ENCODE measurements around the gene CYP11A1. TPM values are rescaled to one million over a fixed set of nuclear protein-coding genes. Genes with fewer than 3 reads are reported as not detected.
"Not testable (repeated sequence)": the region's sequence is repeated elsewhere in the genome, so short reads cannot be mapped to it uniquely, and the experiment has no call there.

CYP11A1 gene
- polyA plus RNA-seq, 2 of the 4 experiments (the other 2 are of a cell fraction) = 0.06 TPM; not detected in 1

DNA sequence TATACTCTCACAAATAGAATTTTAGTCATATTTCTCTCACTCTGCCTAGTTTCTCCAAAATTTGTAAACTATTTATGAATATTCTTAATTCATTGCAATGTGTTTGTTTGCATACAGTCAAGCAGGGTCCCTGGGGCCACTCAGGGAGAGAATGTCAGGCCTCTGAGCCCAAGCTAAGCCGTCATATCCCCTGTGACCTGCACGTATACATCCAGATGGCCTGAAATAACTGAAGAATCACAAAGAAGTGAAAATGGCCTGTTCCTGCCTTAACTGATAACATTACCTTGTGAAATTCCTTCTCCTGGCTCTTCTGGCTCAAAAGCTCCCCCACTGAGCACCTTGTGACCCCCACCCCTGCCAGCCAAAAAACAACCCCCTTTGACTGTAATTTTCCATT, 13.5 kb downstream of the CYP11A1 start:
- H3K27ac ChIP-seq; CTCF ChIA-PET; ATAC-seq; DNase-seq (ENCODE audit: low read depth in 1 of 2, low spot score in 1 of 2); FAIRE-seq; POLR2A ChIA-PET; H3K9me3 ChIP-seq; H3K4me3 ChIP-seq; H3K4me1 ChIP-seq; H3K4me2 ChIP-seq: not testable (repeated sequence)
- WGBS (ENCODE audit: missing lambda C conversion rate) = 91% methylated on average over 2 of the region's 2 CpGs

DNA sequence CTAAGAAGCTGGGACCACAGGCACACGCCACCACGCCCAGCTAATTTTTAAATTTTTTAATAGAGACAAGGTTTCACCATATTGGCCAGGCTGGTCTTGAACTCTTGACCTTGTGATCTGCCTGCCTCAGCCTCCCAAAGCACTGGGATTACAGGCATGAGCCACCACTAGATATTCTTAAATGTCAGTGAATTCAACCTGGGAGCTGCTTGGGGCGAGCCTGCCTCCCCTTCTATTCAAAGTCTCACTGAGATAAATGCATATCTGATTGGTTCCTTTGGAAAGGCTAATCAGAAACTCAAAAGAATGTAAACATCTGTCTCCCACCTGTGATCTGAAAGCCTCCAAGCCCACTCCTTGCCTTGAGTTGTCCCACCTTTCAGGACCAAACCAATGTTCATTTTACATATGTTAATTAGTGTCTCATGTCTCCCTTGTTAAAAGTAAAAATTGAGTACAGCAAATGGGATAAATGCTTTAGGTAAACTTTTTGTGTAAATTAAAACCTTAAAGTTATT, 15.0 kb downstream of the CYP11A1 start:
- WGBS (ENCODE audit: missing lambda C conversion rate) = 46% methylated on average over 3 of the region's 3 CpGs
- no peak overlapping the region for H3K4me2 ChIP-seq

DNA sequence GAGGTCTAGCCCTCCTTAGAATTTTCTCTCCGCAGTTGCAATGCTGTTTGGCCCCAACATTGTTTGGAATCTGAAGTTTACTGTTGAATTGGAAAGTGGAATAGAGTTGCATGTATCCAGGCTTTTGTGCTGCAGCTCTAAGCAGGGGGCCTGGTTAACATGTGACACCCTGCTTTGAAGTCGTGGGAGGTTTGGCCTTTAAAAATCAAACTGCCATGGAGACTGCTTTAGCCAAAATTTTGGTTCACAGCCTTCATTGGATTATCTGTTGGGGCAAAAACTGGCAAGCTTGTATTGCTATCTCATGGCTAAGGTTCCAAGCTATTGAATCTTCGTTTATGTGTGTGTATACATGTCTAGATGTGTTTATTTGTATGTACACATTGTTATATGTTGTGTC, 15.8 kb downstream of the CYP11A1 start:
- CTCF ChIA-PET = no interaction called here
- no peak for FAIRE-seq
- no peak for ATAC-seq

More for the DNA sequence above, 15.0 kb downstream of the CYP11A1 start:
- FAIRE-seq (no peak), ATAC-seq (no peak), DNase-seq (ENCODE audit: low read depth in 1 of 2, low spot score in 1 of 2) (no peak)
- no peaks in the 10 kb centered on the region for H3K9me3 ChIP-seq
- H3K4me1 ChIP-seq = no peaks in the 10 kb centered on the region
- no peak overlapping the region for H3K4me3 ChIP-seq
- TF ChIP-seq RFX5 (IDR thresholded peaks at IDR 0.05) (no peak), HEYL (CRISPR knock-in tag; IDR thresholded peaks at IDR 0.05) (no peak), RNF2 (IDR thresholded peaks at IDR 0.05; ENCODE audit: borderline replicate concordance, low read depth) (no peak), FOSB (CRISPR knock-in tag; IDR thresholded peaks at IDR 0.05) (no peak), KDM1A (IDR thresholded peaks at IDR 0.05; ENCODE audit: low read depth) (no peak), FOXS1 (CRISPR knock-in tag; IDR thresholded peaks at IDR 0.05) (no peak), HOXB13 (CRISPR knock-in tag; IDR thresholded peaks at IDR 0.05; ENCODE audit: low read depth) (no peak), RARB (CRISPR knock-in tag; IDR thresholded peaks at IDR 0.05) (no peak), TP53 (CRISPR knock-in tag; IDR thresholded peaks at IDR 0.05) (no peak), HOXB5 (CRISPR knock-in tag; IDR thresholded peaks at IDR 0.05) (no peak), HOXA7 (CRISPR knock-in tag; IDR thresholded peaks at IDR 0.05) (no peak), CBX8 (IDR thresholded peaks at IDR 0.05) (no peak), EP300 (IDR thresholded peaks at IDR 0.05) (no peak)
- TF ChIP-seq, protein P1, sequence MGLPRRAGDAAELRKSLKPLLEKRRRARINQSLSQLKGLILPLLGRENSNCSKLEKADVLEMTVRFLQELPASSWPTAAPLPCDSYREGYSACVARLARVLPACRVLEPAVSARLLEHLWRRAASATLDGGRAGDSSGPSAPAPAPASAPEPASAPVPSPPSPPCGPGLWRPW (IDR thresholded peaks at IDR 0.05) = no peak
- H3K27ac ChIP-seq = no peak overlapping the region
- ChIA-PET CTCF (interaction anchor here (0.7 kb wide), 1 partner anchor 44 kb away, joined by 3 read pairs; no protein-coding TSS in a partner anchor), POLR2A (no interaction called here)

More for the DNA sequence above, 15.8 kb downstream of the CYP11A1 start:
- Histone ChIP-seq H3K4me1 (no peaks in the 10 kb centered on the region), H3K9me3 (no peaks in the 10 kb centered on the region), H3K27ac (no peak overlapping the region), H3K4me2 (no peak overlapping the region), H3K4me3 (no peak overlapping the region)
- 29% methylated on average over 3 of the region's 3 CpGs for WGBS (ENCODE audit: missing lambda C conversion rate)
- POLR2A ChIA-PET = interaction anchor here (0.6 kb wide), 1 partner anchor 547 kb away, joined by 4 read pairs; no protein-coding TSS in a partner anchor
- DNase-seq (ENCODE audit: low read depth in 1 of 2, low spot score in 1 of 2) = no peak
- TF ChIP-seq FOXS1 (CRISPR knock-in tag; IDR thresholded peaks at IDR 0.05) (no peak), EHF (CRISPR knock-in tag; IDR thresholded peaks at IDR 0.05) (no peak), HDAC2 (IDR thresholded peaks at IDR 0.05) (no peak), KDM1A (IDR thresholded peaks at IDR 0.05; ENCODE audit: low read depth) (no peak), NFE2L2 (conservative IDR thresholded peaks at IDR 0.05; ENCODE audit: low read length) (no peak), HOXA7 (CRISPR knock-in tag; IDR thresholded peaks at IDR 0.05) (no peak), KDM5A (IDR thresholded peaks at IDR 0.05) (no peak), NPAS2 (CRISPR knock-in tag; IDR thresholded peaks at IDR 0.05; ENCODE audit: borderline replicate concordance) (no peak), SREBF2 (IDR thresholded peaks at IDR 0.05) (no peak), ZSCAN20 (CRISPR knock-in tag; IDR thresholded peaks at IDR 0.05) (no peak), ZC3H11A (IDR thresholded peaks at IDR 0.05) (no peak), FOSL2 (IDR thresholded peaks at IDR 0.05) (no peak), FOSL2 (CRISPR knock-in tag; IDR thresholded peaks at IDR 0.05) (no peak), MYC (IDR thresholded peaks at IDR 0.05; ENCODE audit: borderline replicate concordance, low read length) (no peak), JUN (IDR thresholded peaks at IDR 0.05) (no peak)
- TF ChIP-seq, protein P2, sequence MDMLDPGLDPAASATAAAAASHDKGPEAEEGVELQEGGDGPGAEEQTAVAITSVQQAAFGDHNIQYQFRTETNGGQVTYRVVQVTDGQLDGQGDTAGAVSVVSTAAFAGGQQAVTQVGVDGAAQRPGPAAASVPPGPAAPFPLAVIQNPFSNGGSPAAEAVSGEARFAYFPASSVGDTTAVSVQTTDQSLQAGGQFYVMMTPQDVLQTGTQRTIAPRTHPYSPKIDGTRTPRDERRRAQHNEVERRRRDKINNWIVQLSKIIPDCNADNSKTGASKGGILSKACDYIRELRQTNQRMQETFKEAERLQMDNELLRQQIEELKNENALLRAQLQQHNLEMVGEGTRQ (IDR thresholded peaks at IDR 0.05) = no peak
- TF ChIP-seq, protein P3, sequence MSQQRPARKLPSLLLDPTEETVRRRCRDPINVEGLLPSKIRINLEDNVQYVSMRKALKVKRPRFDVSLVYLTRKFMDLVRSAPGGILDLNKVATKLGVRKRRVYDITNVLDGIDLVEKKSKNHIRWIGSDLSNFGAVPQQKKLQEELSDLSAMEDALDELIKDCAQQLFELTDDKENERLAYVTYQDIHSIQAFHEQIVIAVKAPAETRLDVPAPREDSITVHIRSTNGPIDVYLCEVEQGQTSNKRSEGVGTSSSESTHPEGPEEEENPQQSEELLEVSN (IDR thresholded peaks at IDR 0.05; ENCODE audit: borderline replicate concordance, low read depth) = no peak
